K562 (cell line): ENCODE data around the gene TAF4. TPM values are rescaled to one million over a fixed set of nuclear protein-coding genes. Genes with fewer than 3 reads are reported as not detected.

Experiments used
- ATAC-seq: fragments of 200-7000 bp; cut with Tn5 transposase; 3 replicates; pipeline ENCODE4 v1.9.1; 2020; ENCODE audit warnings: moderate library complexity
- BruUV-seq: library from RNA; stranded (reverse); fragments of 400-500 nt; replicated peaks from 2 replicates; lab custom pipeline; 2021; lab: Mats Ljungman, UMichigan
- CTCF ChIA-PET: fragments of 300-600 bp; formaldehyde crosslinking; extraction: SDS; loops from one replicate; lab custom pipeline; 2021; ENCODE audit warnings: low intra/inter-chr PET ratio; lab: Yijun Ruan, JAX
- POLR2A ChIA-PET: fragments of 300-600, 350-650 bp; sonication (Branson Sonifier 250); formaldehyde crosslinking; extraction: SDS; loops from one replicate; lab custom pipeline; 2021; ENCODE audit warnings: antibody characterized with exemption, inconsistent platforms; lab: Yijun Ruan, JAX
- DNase-seq, 4 experiments: peaks; one replicate each; pipeline versions ENCODE4 v3.0.0 to v3.0.0-alpha.2; 2011 to 2018; ENCODE audit warnings: low spot score in 3 of 4, mixed read lengths in 3 of 4; ENCODE audit errors: extremely low read depth in 1 of 4
- FAIRE-seq: peaks from 2 replicates; lab custom pipeline; 2011; peaks lifted over from hg19 to GRCh38; lab: Jason Lieb, UNC
- H2AFZ ChIP-seq: 2 replicates; pipeline ENCODE4 v1.6.0; 2011; ENCODE audit warnings: low read depth, low read length, control low read depth, inconsistent platforms
- H3K27ac ChIP-seq: fragments of 200-600 bp; 3 replicates; pipeline ENCODE4 v1.8.0; 2011; ENCODE audit warnings: low read depth, mild to moderate bottlenecking, control low read depth, inconsistent platforms, low read length, moderate library complexity, mixed read lengths; ENCODE audit errors: extremely low read depth
- H3K27me3 ChIP-seq, 2 experiments: fragments of 300-600 bp in 1 of 2; 2 replicates in 1 of 2; 3 replicates in 1 of 2; pipeline versions ENCODE4 v1.6.0 to v1.8.0; 2011; ENCODE audit warnings: inconsistent platforms in 2 of 2, low read length in 2 of 2, mild to moderate bottlenecking in 1 of 2, mixed read lengths in 1 of 2, moderate library complexity in 1 of 2; ENCODE audit not compliant: control insufficient read depth in 2 of 2, insufficient read depth in 2 of 2
- H3K36me3 ChIP-seq: fragments of 300-600 bp; 3 replicates; pipeline ENCODE4 v1.8.0; 2011; ENCODE audit warnings: mild to moderate bottlenecking, low read length, inconsistent platforms; ENCODE audit not compliant: control insufficient read depth, insufficient read depth
- H3K4me1 ChIP-seq, 2 experiments: fragments of 200-600 bp in 1 of 2; replicated peaks in 1 of 2; 2 replicates in 1 of 2; 3 replicates in 1 of 2; pipeline versions ENCODE4 v1.5.1 to v1.8.0; 2011; ENCODE audit warnings: inconsistent platforms in 2 of 2, low read length in 2 of 2, mild to moderate bottlenecking in 1 of 2, mixed read lengths in 1 of 2, moderate library complexity in 1 of 2; ENCODE audit not compliant: control insufficient read depth in 2 of 2, insufficient read depth in 2 of 2
- H3K4me2 ChIP-seq: 2 replicates; pipeline ENCODE4 v1.6.1; 2011; ENCODE audit warnings: low read length, control low read depth, inconsistent platforms, mixed read lengths; ENCODE audit not compliant: insufficient read depth
- H3K4me3 ChIP-seq: fragments of 200-600 bp; sonication (generic), shearing (Covaris generic); 2 replicates; pipeline ENCODE4 v1.5.1; 2016; ENCODE audit warnings: control low read depth, inconsistent platforms
- H3K79me2 ChIP-seq: fragments of 200-600 bp; 3 replicates; pipeline ENCODE4 v1.8.0; 2011; ENCODE audit warnings: low read length, inconsistent platforms; ENCODE audit not compliant: control insufficient read depth, insufficient read depth
- H3K9ac ChIP-seq, 2 experiments: 2 replicates each; pipeline versions ENCODE4 v1.6.0 to v1.6.1; 2011; ENCODE audit warnings: low read depth in 2 of 2, low read length in 2 of 2, control low read depth in 1 of 2, inconsistent platforms in 1 of 2, mild to moderate bottlenecking in 1 of 2, mixed read lengths in 1 of 2; ENCODE audit not compliant: insufficient read depth in 1 of 2
- H3K9me1 ChIP-seq: one replicate; pipeline ENCODE4 v1.6.0; 2011; ENCODE audit warnings: inconsistent platforms, mild to moderate bottlenecking, low read length, moderate library complexity; ENCODE audit not compliant: control insufficient read depth, insufficient read depth
- H3K9me3 ChIP-seq: replicated peaks from 2 replicates; pipeline ENCODE4 v1.5.1; 2011; ENCODE audit warnings: low read depth, low read length, inconsistent platforms; ENCODE audit not compliant: control insufficient read depth, insufficient read depth
- H4K20me1 ChIP-seq: replicated peaks from 2 replicates; pipeline ENCODE4 v1.6.1; 2011; ENCODE audit warnings: low read length, inconsistent platforms, mixed read lengths; ENCODE audit not compliant: control insufficient read depth, insufficient read depth
- CBX8 ChIP-seq: fragments of 200-600 bp; sonication (generic); IDR thresholded peaks from 2 replicates; pipeline ENCODE4 v1.6.1; 2012; ENCODE audit warnings: borderline replicate concordance, mixed run types, low read depth, mild to moderate bottlenecking, moderate library complexity, mixed read lengths, low read length, control low read depth, inconsistent platforms; ENCODE audit not compliant: poor library complexity, severe bottlenecking; ENCODE audit errors: extremely low read depth
- CHD2 ChIP-seq: IDR thresholded peaks from 2 replicates; pipeline ENCODE4 v1.6.1; 2011; ENCODE audit warnings: low read depth, low read length
- PRDM10 ChIP-seq: fragments of 450-650 bp; IDR thresholded peaks from 2 replicates; pipeline ENCODE4 v1.6.1; 2018; ENCODE audit not compliant: partially characterized antibody
- WGBS: fragments of 100-300 bp; shearing (Covaris generic); methylation state at CpG from one replicate; pipeline ENCODE4 v1.1.6; 2016; ENCODE audit warnings: low coverage, mixed read lengths; ENCODE audit not compliant: insufficient coverage; ENCODE audit errors: missing lambda C conversion rate; 5-methylcytosine and 5-hydroxymethylcytosine counted together
- in situ Hi-C: fragments of 300-500 bp; cut with MboI; formaldehyde crosslinking; loops from 4 replicates; pipeline ENCODE4 v1.15.0; 2018; ENCODE audit warnings: inconsistent platforms, mixed read lengths
- intact Hi-C: fragments of 100-400 bp; cut with micrococcal nuclease; formaldehyde crosslinking; loops from 2 replicates; pipeline ENCODE4 v1.14.2; 2022
- polyA plus RNA-seq, 8 experiments: library from polyadenylated mRNA; depleted of rRNA in 4 of 8; stranded (reverse) in 5 of 8; unstranded in 3 of 8; fragments of >200 nt; fragmentation: Nextera tagmentation in 2 of 8; fragmentation: Illumina TruSeq in 1 of 8; extraction: Ambion mirVana in 2 of 8; extraction: Trizol in 1 of 8; gene quantifications; 2 replicates each; pipeline versions ENCODE4 v1.2.1 to v1.2.3, GENCODE V29; 2011 to 2014; ENCODE audit warnings: inconsistent platforms in 1 of 8, missing spikeins in 1 of 8
- total RNA-seq, 7 experiments: library from RNA; depleted of rRNA in 6 of 7; stranded (reverse); fragments of >200 nt in 6 of 7; fragmentation: Illumina TruSeq in 2 of 7; extraction: Trizol in 2 of 7; gene quantifications; 2 replicates each; pipeline versions ENCODE4 v1.2.1 to v1.2.3, GENCODE V29; 2011 to 2021; ENCODE audit warnings: low replicate concordance in 1 of 7

The TAF4 gene
- total and polyA plus RNA-seq, 9 of the 15 experiments (the other 6 are each of a cell fraction or from before 2014, with no cell fraction given), result 0.44 to 28.3 (median 5.6) TPM

GRCh38 chr20:61963885-61964674 is 101.6 kb downstream of the TAF4 start:
- ChIA-PET CTCF (no interaction called here), POLR2A (no interaction called here)
- DNase-seq, result no peak
- 48% methylated on average over 8 of the region's 8 CpGs for WGBS
- peak; percentile 56 for TF ChIP-seq CHD2
- TF ChIP-seq PRDM10, result peak; percentile 42
- no peak for TF ChIP-seq CBX8
- Histone ChIP-seq H3K9me3 (no peaks in the 10 kb centered on the region; the same call in none of the 2 replicates), H3K9me1 (no peaks in the 10 kb centered on the region), H3K4me2 (no peak overlapping the region), H3K4me3 (no peak overlapping the region), H3K9ac (no peak overlapping the region), H2AFZ (no peak overlapping the region), H3K27me3 (peaks cover 0 to 8% of the 10 kb centered on the region in 2 experiments; a peak in 2 of 5 replicates), H3K79me2 (no peaks in the 10 kb centered on the region), H3K27ac (no peak overlapping the region), H4K20me1 (no peaks in the 10 kb centered on the region), H3K36me3 (no peaks in the 10 kb centered on the region), H3K4me1 (peaks cover 0 to 20% of the 10 kb centered on the region in 2 experiments; a peak in 2 of 5 replicates)
- FAIRE-seq, result no peak
- intact Hi-C loops, result no loop called here
- no TSS peak for BruUV-seq
- in situ Hi-C loops, result no loop called here
- no peak for ATAC-seq
